Left renal cortex interstitium (tissue), 4 donors: ENCODE data around the gene ARRDC1. TPM values are rescaled to one million over a fixed set of nuclear protein-coding genes. Genes with fewer than 3 reads are reported as not detected.

ENCODE experiments used
- DNase-seq, 4 donors: peaks; one replicate each; pipeline ENCODE4 v3.0.0-alpha.2; 2013; ENCODE audit warnings: low read depth in 4 of 4, low spot score in 2 of 4, missing footprints in 1 of 4
- polyA plus RNA-seq, 4 donors: library from polyadenylated mRNA; unstranded; fragments of 120-200 nt; gene quantifications; one replicate each; pipeline ENCODE4 v1.2.1, GENCODE V29; 2013; ENCODE audit not compliant: insufficient read length in 4 of 4

Gene ARRDC1
- polyA plus RNA-seq, 4 donors = 25.4 to 49.0 (median 37.0) TPM

DNA sequence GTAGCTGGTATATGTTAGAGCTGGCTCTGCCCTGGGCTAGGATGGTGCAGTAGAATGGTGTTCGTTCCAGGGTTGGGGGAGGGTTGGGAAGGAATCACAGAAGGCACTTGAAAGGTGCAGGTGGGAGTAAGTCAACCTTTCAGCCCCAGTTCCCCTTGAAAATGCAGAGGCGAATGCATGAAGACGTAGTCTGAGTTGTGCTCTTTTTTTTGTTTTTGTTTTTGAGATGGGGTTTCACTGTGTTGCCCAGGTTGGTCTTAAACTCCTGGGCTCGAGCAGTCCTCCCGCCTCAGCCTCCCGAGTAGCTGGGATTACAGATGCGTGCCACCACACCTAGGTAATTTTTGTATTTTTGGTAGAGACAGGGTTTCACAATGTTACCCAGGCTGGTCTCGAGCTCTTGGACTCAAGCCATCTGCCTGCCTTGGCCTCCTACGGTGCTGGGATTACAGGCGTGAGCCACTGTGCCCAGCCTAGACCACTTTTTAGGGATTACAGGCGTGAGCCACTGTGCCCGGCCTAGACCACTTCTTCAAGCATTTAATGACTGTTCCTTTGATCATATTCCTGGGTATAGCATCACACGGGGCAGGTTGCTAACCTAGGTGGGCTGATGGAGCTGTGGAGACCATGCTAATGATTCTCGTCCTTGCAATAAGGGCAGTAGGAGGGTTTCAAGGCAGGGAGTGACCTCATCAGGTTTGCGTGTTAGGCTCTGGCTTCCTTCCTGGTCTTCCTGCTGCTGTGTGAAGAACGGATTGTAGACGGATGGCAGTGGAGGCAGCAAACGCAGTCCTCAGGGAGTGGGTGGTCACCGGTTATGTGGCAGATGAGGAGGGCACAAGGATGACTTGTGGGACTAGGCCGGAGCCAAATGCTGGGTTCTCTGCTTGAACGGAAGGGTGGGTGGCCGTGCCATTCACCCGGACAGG lies 27.0 kb downstream of the ARRDC1 start:
- DNase-seq = no peak

DNA sequence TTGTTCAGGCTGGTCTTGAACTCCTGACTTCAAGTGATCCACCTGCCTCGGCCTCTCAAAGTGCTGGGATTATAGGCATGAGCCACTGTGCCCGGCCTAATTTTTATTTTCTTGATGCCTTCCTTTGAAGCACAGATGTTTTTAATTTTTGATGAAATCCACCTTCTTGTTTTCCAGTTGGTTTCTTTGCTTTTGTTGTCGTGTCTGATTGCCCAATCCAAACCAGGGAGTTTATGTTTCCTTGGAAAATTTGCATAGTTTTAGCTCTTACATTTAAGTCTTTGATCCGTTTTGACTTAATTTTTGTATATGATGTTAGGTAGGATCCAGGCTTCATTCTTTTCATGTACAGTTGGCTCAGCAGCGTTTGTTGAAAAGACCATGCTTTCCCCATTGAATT lies 28.5 kb downstream of the ARRDC1 start:
- no peak for DNase-seq

DNA sequence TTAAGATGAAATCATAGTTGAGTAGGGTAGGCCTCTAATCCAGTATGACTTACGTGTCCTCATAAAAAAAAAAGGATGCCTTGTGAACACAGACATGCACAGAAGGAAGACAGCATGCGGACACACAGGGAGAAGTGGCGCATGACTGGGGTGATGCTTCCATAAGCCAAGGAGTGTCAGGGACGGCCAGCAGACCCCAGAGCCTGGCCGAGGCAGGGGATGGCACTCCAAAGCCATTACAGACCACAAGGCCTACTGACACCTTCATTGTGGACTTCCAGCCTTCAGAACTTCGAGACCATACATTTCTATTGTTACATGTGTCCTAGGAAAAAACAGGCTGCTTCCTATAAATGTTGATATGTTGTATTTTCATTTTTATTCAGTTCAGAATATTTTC lies 33.2 kb downstream of the ARRDC1 start:
- DNase-seq = no peak

DNA sequence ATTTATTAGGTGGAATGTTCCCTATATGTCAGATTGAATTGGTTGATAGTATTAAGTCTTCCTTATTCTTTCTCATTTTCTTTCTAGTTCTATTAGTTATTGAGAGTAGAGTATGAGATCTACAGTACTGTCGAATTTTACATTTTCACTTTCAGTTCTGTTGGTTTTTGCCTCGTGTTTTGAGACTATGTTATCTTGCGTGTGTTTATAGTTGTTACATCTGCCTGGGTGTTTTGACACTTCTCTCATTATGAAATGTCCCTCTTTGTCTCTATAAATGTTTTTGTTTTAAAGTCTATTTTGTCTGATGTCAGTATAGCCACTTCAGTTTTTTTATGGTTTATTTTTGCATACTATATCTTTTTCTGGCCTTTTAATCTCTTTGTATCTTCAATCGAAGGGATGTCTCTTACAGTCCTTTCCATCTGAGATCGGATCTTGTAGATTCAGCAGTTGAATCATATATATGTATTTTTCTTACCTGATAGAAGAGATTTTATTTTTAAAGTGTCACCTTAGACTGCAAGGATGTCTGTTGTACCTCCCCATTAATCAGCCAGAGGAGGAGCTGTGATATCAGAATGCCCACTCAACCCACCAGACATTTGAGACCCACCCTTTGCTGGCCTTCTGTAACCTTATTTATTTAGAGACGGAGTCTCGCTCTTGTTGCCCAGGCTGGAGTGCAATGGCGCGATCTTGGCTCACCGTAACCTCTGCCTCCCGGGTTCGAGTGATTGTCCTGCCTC lies 34.0 kb downstream of the ARRDC1 start:
- no peak for DNase-seq

DNA sequence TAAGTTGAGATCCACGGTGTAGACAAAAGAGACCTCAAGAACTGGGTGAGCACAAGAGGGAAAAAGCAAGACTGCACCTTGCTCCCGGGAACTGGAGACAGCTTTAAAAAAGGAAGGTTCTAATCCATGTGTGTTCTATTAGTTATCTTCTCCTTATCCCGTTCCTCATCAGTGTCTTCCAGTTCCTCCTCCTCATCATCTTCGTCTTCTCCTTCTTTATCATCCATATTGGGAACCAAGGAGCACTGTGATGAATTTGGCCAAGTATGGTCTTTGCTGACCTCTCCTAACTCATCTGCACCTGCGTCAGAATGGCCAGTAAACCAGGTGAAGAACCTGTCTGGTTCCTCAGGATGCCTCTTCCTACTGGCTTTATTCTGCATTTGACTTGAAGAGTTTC lies 35.4 kb downstream of the ARRDC1 start:
- DNase-seq = no peak

DNA sequence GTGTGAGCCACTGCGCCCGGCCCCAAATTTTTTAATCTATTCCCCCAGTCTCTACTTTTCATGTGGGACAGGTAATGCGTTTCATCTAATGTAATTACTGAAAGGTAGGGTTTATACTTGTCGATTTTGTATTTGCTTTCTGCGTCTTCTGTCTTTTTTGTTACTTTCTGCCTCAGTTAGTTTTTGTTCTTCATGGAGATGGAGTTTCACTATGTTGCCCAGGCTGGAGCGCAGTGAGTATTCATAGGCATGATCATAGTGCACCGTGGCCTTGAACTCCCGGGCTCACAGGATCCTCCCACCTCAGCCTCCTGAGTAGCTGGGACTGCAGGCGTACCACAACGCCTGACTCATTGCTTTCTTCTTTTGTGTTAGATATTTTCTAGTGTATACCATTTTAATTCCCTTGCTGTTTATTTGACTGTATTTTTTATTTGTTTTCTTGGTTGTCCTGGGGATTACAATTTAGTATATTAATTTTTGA lies 36.7 kb downstream of the ARRDC1 start:
- DNase-seq = no peak

DNA sequence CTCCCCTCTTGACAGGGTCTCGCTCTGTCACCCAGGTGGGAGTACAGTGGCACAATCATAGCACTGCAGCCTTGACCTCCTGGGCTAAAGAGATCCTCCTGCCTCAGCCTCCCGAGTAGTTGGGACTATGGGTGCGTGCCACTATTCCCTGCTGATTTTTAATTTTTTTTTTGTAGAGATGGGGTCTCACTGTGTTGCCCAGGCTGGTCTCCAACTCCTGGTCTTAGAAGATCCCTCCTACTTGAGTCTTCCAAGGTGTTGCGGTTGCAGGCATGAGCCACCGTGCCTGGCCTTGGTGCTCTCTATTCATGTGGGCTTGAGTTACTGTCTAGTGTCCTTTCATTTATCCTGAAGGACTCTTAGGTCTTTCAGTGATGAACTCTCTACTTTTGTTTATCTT lies 37.4 kb downstream of the ARRDC1 start:
- no peak for DNase-seq

DNA sequence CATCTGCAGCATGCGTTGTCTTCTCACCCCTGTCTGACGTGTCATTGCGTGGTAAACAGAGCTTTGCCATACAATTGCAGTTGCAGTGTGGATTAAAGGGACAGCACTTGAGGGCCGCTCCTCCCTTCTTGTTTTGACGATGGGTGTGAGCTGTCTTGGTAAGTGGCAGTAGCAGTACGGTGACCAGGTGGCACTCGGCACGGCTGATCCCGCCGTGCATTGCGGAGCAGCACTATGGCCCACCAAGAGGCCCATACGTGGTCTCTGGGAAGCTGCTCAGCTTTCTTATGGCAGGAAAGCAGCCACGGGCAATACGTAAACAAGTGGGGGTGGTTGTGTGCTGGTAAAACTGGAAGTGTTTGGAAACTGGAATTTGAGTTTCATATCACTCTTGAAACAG lies 38.4 kb downstream of the ARRDC1 start:
- DNase-seq = no peak

DNA sequence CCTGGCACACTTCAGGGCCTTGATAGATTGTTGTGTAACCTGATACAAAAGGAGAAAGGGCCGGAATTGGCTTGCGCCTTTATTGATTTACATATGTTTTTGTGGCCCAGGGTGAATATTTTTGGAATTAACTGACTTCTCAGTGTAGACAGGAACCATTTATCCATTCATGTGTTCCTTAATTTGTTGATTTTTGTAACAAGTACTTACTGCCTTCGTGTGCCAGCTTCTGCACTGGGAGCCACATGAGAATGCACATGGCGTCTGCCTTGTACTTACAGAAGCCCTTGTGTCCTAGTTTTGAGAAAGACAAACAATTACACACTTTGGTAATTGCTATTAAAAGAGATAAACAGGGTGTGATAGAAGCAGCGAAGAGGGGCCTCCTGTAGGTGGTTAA lies 39.7 kb downstream of the ARRDC1 start:
- no peak for DNase-seq

DNA sequence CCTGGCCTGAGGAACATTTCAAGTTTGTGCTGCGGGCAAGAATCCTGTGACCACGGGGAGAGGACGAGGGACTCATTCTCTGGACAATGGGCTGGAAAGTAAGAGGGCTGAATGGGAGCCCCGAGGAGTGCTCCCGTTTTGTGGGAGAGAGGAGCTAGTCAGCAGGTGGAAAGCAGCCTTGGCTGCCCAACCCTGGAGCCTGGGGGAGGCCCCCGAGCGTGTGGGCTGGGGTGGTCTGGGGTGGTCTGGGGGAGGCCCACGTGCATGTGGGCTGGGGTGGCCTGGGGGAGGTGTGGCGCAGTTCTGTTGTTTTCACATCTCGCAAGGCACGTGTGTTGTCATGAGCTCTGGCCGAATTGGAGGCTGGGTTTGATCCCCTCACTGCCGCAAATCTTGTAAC lies 40.9 kb downstream of the ARRDC1 start:
- DNase-seq = no peak

DNA sequence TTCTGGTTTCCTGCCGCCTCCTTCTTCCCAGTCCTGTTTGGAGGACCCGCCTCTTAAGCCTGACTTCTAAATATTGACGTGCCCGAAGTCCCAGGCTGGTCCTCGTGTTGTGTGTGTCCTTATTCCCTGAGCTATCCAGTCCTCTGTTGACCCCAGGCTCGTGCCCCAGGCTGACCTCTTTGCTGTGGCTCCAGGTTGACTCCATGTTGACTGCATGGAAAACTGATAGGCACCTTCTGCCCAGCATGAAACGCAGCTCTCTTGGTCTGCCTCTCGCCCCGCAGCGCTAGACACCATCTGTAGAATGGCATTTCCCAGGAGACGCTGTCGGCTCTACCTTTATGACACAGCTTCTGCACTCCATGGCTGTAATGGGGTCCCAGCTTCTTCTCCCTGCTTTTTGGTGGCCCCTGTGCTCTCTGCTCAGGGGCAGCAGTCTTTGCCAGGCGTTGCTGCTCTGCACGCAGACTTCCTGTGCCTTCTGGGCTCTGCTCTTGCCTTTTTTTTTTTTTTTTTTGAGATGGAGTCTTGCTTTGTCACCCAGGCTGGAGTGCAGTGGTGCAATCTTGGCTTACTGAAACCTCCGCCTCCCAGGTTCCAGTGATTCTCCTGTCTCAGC lies 41.7 kb downstream of the ARRDC1 start:
- no peak for DNase-seq

DNA sequence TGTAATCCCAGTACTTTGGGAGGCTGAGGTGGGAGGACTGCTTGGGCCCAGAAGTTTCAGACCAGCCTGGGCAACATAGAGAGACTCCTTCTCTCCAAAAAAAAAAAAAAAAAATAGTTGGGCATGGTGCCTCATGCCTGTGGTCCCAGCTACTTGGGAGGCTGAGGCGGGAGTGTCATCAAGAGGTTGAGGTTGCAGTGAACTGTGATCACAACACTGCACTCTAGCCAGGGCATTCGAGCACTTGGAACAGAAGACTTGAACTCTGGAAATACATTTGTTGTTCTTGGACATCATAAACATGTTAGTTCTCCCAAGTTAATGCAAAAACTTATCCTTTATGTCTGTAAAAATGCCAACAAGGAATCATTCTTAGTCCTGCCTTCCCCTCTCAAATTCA lies 42.9 kb downstream of the ARRDC1 start:
- DNase-seq = no peak

DNA sequence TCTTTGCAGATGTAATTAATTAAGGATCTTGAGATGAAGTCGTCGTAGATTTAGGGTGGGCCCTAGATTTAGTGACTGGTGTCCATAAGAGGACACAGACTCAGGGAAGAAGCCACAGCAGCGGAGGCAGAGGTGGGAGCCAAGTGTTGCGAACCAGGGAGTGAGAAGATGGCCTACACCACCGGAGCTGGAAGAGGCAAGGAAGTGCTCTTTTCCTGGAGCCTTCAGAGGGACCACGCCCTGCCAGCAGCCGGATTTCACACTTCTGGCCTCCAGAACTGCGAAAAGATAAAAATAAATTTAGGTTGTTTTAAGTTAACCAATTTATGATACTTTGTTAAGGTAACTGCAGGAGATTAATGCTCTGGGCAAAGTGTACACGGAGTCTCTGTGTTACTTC lies 44.1 kb downstream of the ARRDC1 start:
- DNase-seq = no peak

DNA sequence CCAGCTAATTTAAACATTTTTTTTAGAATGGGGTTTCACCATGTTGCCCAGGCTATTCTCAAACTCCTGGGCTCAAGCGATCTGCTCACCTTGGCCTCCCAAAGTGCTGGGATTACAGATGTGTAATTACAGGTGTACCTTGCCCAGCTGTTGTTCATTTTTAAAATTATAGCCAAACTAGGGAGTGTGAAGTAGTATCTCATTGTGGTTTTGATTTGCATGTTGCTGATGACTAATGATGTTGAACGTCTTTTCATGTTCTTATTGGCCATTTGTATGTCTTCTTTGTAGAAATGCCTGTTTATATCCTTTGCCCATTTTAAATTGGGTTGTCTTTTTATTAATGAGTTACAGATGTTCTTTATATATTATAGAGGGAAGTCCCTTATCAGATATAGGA lies 44.8 kb downstream of the ARRDC1 start:
- no peak for DNase-seq

DNA sequence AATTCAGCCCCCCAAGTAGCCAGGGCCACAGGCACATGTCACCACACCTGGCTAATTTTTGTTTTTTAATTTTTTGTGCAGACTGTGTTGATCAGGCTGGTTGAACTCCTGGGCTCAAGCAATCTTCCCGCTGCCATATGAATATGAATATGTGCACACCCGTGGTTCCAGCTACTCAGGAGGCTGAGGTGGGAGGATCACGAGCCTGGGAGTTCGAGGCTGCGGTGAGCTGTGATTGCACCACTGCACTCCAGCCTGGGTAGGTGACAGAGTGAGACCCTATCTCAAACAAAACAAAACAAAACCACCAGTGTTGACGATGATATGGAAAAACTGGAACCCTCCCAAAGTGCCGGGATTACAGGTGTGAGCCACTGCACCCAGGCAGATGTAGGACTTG lies 45.3 kb downstream of the ARRDC1 start:
- DNase-seq = no peak

DNA sequence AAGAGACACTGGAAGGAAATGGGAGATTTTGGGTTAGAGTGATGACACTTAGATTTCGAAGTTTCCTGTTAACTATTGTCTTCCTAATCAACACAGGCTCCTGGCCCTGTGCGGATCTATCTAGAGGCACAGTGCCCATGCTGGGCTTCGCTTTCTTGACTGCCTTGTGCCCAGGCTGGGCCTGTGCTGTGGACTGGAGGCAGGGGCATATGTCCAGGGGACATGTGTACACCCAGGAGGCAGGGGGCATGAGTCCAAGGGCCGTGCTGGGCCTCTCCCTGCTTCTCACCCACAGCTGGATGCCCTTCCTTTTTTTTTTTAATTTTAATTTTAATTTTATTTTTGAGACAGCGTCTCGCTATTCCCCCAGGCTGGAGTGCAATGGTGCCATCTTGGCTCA lies 50.9 kb downstream of the ARRDC1 start:
- no peak for DNase-seq

DNA sequence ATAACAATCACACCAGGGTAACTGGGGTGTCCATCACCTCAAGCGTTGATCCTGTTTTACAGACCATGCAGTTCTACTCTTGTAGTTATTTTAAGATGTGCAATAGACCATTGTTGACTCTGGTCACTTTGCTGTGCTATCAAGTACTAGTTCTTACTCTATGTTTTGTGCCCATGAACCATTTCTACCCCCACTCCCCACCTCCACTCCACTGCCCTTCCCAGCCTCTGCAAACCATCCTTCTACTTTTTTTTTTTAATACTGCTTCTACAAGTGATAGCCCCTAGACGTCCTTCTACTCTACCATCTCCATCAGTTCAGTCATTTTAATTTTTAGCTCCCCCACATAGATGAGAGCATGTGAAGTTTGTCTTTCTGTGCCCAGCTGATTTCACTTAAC lies 52.1 kb downstream of the ARRDC1 start:
- DNase-seq = no peak

DNA sequence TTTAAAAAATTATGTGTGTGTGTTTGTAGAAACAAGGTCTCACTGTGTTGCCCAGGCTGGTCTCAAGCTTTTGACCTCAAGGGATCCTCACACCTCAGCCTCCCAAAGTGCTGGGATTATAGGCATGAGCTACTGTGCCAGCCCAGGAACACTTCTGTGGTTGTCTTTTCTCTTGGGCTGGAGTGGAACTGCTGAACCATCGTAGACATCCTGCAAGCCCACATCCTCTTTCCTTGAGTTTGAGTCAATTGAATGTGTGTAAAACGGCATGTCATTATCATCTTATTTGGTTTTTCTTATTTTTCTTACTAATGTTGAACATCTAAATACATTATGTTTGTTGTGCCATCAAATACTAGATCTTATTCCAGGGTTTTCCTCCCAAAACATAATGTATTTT lies 53.3 kb downstream of the ARRDC1 start:
- DNase-seq = no peak

DNA sequence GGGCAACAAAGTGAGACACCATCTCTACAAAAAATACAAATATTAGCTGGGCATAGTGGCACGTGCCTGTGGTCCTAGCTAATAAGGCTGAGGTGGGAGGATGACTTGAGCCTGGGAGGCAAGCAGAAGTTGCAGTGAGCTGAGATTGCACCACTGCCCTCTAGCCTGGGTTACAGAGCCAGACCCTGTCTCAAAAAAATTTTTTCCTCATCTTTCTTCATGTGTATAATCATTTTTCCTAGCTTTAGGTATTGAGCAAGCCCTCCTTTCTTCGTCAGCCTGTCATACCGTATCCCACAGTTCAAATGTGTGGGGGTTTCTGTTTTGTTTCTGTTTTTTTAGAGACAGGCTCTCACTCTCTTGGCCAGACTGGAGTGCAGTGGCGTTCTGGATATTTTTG lies 54.7 kb downstream of the ARRDC1 start:
- no peak for DNase-seq

DNA sequence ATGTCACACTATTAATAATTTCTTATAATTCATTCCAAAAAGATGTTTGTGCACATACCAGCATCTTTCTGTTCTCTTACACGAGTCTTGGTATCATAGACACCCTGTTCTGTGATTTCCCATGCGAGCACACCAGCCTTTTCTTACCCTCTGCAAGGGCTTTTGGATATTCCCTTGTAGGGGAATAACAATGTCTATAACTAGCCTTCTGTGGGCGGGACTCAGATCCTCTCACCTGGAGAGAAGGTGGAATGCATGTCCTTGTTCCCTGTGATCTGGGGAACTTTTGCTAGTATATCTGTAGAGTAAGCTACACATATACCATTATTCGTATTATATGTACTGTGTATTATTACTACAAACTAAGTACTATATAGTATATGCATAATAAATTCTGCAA lies 58.1 kb downstream of the ARRDC1 start:
- DNase-seq = no peak

DNA sequence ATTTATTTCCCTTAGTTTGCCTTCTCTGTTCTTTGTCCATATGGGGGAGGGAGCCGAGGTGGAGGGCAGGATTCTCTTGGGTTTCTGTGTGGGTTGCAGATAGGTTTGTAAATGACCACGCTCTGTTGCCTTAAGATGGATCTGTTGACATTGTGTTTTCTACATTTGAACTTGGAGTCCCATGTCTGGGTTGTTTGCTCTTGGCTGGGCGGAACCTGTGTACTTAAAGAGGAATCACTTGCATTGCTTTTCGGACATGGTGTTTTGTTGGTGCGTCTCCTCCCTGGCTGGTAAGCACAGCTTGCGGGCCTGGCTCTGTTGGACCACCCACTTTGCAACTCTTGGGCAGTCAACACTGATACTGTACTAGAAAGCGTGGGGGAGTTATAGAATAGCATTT lies 59.2 kb downstream of the ARRDC1 start:
- no peak for DNase-seq
